HTR-8/SVneo (cell line): Measurements from ENCODE around the gene TDRD5.

ENCODE experiments used
- DNase-seq: peaks from one replicate; pipeline ENCODE4 v3.0.0; 2011; ENCODE audit warnings: low spot score, mixed read lengths; ENCODE audit not compliant: insufficient read length
- FAIRE-seq: peaks from 2 replicates; lab custom pipeline; 2011; peaks lifted over from hg19 to GRCh38; lab: Jason Lieb, UNC

TDRD5 gene

GRCh38 chr1:179591592-179592580 is at the start of gene TDRD5:
Gene TDRD5 (plus strand): TSS chr1:179591832. CDS start chr1:179592616, 784 bp downstream.
- FAIRE-seq (no peak), DNase-seq (no peak)

DNA sequence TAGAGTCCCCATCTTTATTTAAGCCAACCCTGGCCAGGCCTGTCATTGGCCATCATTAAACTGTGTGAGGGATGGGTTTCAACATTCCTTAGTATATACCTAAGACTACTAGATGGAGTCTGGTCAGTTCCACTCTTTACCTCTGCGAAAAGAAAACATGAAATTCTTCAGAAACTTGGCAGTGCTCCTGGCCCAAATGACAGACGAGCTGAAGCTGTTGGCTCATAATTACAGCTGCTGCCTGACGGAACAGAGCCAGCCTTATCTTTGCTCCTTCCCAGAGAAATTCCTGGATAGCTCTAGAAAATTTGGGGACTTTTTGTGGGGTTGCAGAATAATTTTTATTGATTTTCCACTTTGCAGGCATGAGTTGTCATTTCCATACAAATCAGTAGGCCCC is 46.3 kb upstream of the TDRD5 start:
- no peak for FAIRE-seq

GRCh38 chr1:179547021-179547535 is 44.6 kb upstream of the TDRD5 start:
- no peak for FAIRE-seq
- no peak for DNase-seq

More for the DNA sequence above, 46.3 kb upstream of the TDRD5 start:
- DNase-seq, result no peak

GRCh38 chr1:179548666-179549367 is 42.8 kb upstream of the TDRD5 start:
- DNase-seq, result no peak
- FAIRE-seq, result no peak

DNA sequence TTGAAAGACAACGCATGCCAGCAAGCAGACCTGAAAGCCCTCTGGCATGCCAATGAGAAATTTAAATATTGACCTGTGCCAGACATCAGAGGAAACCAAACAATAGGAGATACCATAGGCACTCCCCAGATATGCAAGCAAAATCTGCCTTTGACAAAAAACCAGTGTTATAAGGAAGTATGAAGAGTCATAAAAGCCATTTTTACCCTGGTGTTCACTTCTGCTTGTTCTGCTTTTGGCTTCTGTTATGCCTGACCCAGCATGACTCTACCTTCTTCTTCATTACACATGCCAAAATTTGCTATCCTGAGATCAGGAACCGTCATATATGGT is 42.3 kb upstream of the TDRD5 start:
- FAIRE-seq (no peak), DNase-seq (no peak)

DNA sequence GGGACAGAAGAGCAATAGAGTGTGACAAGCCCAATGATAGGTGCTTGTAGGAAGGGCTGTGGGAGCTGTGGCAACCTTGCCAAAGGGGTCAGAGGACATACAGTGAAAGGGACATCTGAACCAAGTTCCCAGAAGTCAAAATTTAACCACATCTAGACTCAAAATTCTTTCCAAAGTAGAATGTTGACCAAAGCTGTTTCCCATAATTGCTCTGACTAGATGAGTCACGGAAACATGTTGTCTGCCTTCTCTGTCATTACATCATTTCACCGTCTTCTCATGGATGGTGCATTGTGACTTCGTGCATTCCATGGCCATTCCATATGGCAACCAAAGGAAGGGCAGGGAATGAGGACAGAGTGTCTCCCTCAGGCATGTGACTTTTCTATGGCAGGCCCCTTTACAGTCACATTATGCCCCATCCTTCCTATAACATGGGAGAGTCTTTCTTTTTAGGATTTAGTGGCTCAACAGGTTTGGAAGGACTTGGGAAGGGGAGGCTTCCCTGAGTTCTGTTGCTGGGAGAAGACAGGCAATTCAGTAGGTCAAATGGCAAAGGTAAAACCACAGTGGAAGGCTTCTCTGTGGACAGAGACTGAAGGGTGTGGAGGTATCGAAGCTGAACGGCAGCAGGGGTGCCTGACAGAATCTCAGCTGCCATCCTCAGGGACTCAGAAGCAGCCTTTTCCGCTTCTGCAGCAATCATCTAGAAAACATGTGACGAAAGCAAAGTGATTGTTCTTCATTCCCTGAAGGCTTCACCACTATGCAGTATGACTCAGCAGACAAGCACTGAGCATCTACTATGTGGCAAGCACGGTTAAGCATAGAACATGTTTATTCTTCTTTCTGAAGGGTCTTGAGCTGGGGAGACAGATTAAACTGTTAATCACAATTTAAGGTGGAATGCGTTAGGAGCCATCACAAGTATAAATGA is 40.6 kb upstream of the TDRD5 start:
- DNase-seq, result peak; percentile 15
- FAIRE-seq, result no peak

GRCh38 chr1:179554427-179554826 is 37.2 kb upstream of the TDRD5 start:
- FAIRE-seq, result no peak

DNA sequence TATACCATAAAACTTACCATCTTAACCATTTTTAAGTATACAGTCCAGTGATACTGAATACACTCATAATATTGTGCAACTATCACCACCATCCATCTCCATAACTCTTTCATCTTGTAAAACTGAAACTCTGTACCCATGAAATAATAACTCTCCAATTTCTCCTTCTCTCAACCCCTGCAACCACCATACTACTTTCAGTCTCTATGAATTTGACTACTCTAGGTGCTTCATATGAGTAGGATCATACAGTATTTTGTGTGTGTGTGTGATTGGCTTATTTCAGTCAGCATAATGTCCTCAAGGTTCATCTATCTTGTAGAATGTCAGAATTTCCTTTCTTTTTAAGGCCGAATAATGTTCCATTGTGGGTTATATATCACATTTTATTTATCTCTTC is 33.6 kb upstream of the TDRD5 start:
- DNase-seq (no peak), FAIRE-seq (no peak)

More at GRCh38 chr1:179554427-179554826, 37.2 kb upstream of the TDRD5 start:
- no peak for DNase-seq

- no peak for DNase-seq
These were observed 15.9 kb upstream of the TDRD5 start, which contains the start of gene NPHS2 for GRCh38 chr1:179575497-179576314. Gene NPHS2 (minus strand): TSS chr1:179575948. CDS start chr1:179575864, 84 bp downstream.

GRCh38 chr1:179576509-179576908 is 15.1 kb upstream of the TDRD5 start:
- DNase-seq, result no peak
- no peak for FAIRE-seq

More at GRCh38 chr1:179575497-179576314, 15.9 kb upstream of the TDRD5 start, which contains the start of gene NPHS2:
- no peak for FAIRE-seq

DNA sequence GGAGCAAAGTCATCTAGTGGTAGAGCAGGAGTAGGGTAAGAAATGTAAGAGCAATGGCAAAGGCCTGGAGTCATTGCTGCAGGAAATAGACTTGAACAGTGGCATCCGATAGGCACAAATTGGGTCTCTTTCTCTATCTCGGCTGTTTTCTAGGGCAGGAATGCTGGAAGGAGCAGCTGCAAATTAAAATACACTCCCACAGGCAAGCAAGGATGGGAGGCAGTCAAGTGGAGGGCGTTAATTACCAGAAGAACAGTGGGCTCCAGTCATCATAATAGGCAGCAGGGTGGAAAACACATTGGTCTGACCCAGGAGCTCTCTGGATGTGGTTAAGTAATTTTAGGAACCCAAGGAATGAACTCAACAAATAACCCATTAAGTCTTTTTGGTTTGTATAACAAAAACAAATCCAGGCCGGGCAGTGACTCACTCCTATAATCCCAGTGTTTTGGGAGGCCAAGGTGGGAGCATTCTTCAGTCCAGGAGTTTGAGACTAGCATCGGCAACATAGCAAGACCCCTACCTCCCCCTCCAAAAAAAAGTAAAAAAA is 7.8 kb upstream of the TDRD5 start:
- no peak for DNase-seq
- FAIRE-seq, result no peak

DNA sequence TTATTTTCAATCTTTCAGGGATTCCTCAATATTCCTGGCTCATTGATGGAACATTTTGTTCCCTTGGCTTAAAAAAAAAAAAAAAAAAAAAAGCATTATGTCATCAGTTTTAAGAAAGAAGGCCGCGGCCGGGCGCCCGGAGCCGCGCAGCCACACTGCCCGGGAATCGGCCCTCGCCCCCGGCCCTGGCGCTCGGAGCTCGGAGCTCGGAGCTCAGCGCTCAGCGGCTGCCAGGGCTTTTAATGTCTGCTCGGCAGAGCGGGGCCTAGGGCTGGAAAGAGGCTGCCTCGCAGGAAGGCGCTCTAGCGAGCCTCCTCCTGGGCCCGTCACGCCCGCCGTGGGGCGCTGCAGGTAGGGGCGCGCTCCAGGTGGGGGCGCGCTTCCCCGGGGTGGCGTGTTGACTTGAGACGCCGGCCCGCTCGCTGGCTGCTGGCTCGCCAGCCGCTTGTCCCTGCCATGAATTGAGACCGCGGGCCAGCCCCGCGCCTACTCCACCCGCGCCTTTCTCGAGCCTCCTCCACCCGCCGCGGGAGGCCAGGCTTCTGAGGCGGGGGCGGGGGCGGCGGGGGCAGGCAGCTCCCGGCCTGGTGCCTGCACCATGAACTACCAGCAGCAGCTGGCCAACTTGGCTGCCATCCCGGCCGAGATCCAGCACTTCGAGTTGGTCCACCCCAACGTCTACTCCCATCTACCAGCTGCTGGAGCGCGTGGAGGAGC is 5.4 kb upstream of the TDRD5 start:
- FAIRE-seq, result no peak
- no peak for DNase-seq

DNA sequence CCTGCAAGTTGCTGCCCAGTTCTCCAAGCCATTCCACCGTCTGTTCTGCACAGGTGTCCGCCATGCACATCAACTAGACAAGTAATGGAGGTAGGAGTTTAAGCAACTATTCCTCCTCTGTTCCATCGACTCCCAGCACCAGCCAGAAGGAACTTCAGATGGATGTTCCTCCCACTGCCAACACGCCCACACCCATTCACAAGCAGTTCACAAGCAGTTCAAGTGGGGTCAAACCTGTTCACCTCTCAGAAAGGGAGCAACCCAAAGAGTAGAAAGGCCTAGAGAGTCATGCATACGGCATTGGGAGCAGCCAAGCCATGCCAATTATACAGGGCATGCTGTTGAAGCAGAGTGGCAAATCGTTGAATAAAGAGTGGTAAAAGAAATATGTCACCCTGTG is 4.3 kb upstream of the TDRD5 start:
- no peak for DNase-seq
- peak; percentile 55 for FAIRE-seq

GRCh38 chr1:179588425-179589024 is 3.1 kb upstream of the TDRD5 start:
- FAIRE-seq, result no peak
- DNase-seq, result no peak

- no peak for FAIRE-seq
These were observed 2.1 kb upstream of the TDRD5 start for GRCh38 chr1:179589509-179589908.

GRCh38 chr1:179590671-179591070 is 961 bp upstream of the TDRD5 start:
- DNase-seq (no peak), FAIRE-seq (no peak)

More at GRCh38 chr1:179589509-179589908, 2.1 kb upstream of the TDRD5 start:
- no peak for DNase-seq

DNA sequence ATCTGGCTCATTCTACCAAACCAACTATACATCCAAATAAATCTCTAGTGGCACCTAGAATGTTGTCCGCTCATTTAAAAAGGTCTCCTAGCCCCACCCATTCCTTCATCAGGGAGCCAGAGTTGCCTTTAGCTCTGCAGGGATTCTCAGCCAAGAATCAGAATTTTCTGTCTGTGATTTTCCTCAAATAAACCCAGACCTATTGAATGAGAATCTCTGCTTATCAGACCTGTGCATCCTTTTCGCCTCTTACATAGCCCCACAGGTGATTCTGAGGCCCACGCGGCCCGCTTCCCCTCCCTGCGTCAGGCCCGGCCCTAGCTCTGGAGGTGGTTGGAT is 410 bp upstream of the TDRD5 start:
- FAIRE-seq (no peak), DNase-seq (no peak)

DNA sequence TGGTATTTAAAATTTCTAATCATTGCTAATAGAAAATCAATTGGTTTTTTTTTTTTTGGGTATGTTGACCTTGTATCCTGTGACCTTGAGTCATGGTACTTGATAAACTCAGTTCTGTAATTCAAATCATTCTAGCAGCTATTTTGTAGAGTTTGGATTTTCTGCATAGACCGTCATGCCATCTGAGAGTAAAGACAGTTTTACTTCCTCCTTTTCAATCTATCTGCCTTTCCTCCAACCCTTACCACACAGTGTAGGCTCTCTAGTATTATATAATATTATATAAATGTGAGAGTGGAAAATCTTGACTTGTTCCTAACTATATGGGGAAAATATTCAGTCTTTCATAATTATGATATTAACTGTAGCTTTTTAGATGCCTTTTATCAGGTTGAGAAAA is 7.0 kb downstream of the TDRD5 start:
- FAIRE-seq (no peak), DNase-seq (no peak)
